ENCODE measurements around the gene IRAK3.

Gene IRAK3

DNA sequence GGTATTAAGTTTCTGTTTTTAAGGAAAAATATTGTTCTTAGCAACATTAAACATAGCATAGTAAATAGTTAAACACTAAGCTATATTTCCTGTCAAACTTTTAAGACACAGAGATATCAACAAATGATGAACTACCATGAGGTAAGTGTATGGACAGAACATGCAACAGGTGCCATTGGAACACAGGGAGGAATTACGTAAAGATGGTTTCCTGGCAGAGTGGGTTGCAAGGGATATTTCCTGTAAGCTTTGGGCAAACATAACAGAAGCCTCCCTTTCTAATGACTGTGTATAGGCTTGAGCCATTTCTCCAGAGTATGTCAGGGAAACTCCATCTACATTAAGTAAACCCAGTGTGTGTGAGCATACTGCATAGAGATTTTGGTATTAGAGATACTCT is 81.6 kb downstream of the IRAK3 start:
- TF ChIP-seq, protein P1, sequence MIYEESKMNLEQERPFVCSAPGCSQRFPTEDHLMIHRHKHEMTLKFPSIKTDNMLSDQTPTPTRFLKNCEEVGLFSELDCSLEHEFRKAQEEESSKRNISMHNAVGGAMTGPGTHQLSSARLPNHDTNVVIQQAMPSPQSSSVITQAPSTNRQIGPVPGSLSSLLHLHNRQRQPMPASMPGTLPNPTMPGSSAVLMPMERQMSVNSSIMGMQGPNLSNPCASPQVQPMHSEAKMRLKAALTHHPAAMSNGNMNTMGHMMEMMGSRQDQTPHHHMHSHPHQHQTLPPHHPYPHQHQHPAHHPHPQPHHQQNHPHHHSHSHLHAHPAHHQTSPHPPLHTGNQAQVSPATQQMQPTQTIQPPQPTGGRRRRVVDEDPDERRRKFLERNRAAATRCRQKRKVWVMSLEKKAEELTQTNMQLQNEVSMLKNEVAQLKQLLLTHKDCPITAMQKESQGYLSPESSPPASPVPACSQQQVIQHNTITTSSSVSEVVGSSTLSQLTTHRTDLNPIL (CRISPR knock-in tag; IDR thresholded peaks at IDR 0.05; ENCODE audit: low read depth), result no peak
- no peak for TF ChIP-seq TCF4 (CRISPR knock-in tag; IDR thresholded peaks at IDR 0.05; ENCODE audit: borderline replicate concordance)
- TF ChIP-seq ISL1 (CRISPR knock-in tag; IDR thresholded peaks at IDR 0.05), result no peak
- TF ChIP-seq OSR1 (CRISPR knock-in tag; IDR thresholded peaks at IDR 0.05), result no peak
- TF ChIP-seq TOX (CRISPR knock-in tag; IDR thresholded peaks at IDR 0.05; ENCODE audit: borderline replicate concordance), result no peak
- no peak for TF ChIP-seq ZFP30 (CRISPR knock-in tag; IDR thresholded peaks at IDR 0.05)
- no peak for TF ChIP-seq RARB (CRISPR knock-in tag; IDR thresholded peaks at IDR 0.05)
- TF ChIP-seq ZNF8 (CRISPR knock-in tag; IDR thresholded peaks at IDR 0.05), result no peak
- TF ChIP-seq SNAI2 (CRISPR knock-in tag; IDR thresholded peaks at IDR 0.05), result no peak
- TF ChIP-seq GLIS3 (CRISPR knock-in tag; IDR thresholded peaks at IDR 0.05), result no peak
- ATAC-seq, result no peak

DNA sequence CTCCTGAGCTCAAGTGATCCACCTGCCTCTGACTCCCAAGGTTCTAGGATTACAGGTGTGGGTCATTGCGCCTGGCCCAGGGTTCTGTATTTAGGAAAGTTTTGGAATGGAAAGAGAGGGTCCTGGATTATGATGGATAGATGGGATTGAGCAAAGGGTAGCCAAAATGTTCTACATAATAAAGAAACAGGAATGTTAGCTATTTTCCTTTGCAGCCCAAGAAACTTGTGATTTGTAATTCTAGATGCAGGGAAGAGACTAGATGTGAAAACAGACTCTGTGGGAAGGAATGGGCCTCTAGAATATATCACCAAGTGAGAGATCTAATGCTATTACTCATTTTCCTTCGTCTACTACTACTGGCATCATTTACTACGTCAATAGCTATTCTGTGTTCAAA is 83.6 kb downstream of the IRAK3 start:
- no peak for ATAC-seq
- TF ChIP-seq BACH2 (CRISPR knock-in tag; IDR thresholded peaks at IDR 0.05; ENCODE audit: borderline replicate concordance), result no peak
- TF ChIP-seq ARNTL (CRISPR knock-in tag; IDR thresholded peaks at IDR 0.05; ENCODE audit: borderline replicate concordance, low read depth), result no peak
- TF ChIP-seq, protein P2, sequence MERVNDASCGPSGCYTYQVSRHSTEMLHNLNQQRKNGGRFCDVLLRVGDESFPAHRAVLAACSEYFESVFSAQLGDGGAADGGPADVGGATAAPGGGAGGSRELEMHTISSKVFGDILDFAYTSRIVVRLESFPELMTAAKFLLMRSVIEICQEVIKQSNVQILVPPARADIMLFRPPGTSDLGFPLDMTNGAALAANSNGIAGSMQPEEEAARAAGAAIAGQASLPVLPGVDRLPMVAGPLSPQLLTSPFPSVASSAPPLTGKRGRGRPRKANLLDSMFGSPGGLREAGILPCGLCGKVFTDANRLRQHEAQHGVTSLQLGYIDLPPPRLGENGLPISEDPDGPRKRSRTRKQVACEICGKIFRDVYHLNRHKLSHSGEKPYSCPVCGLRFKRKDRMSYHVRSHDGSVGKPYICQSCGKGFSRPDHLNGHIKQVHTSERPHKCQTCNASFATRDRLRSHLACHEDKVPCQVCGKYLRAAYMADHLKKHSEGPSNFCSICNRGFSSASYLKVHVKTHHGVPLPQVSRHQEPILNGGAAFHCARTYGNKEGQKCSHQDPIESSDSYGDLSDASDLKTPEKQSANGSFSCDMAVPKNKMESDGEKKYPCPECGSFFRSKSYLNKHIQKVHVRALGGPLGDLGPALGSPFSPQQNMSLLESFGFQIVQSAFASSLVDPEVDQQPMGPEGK (CRISPR knock-in tag; IDR thresholded peaks at IDR 0.05; ENCODE audit: borderline replicate concordance), result no peak
- no peak for TF ChIP-seq TOX (CRISPR knock-in tag; IDR thresholded peaks at IDR 0.05; ENCODE audit: borderline replicate concordance)
- no peak for TF ChIP-seq RARB (CRISPR knock-in tag; IDR thresholded peaks at IDR 0.05)
- TF ChIP-seq ZC3H10 (CRISPR knock-in tag; IDR thresholded peaks at IDR 0.05), result no peak
- no peak for TF ChIP-seq ZNF70 (CRISPR knock-in tag; IDR thresholded peaks at IDR 0.05)
- TF ChIP-seq ZFP3 (CRISPR knock-in tag; IDR thresholded peaks at IDR 0.05), result no peak
- TF ChIP-seq, protein P3, sequence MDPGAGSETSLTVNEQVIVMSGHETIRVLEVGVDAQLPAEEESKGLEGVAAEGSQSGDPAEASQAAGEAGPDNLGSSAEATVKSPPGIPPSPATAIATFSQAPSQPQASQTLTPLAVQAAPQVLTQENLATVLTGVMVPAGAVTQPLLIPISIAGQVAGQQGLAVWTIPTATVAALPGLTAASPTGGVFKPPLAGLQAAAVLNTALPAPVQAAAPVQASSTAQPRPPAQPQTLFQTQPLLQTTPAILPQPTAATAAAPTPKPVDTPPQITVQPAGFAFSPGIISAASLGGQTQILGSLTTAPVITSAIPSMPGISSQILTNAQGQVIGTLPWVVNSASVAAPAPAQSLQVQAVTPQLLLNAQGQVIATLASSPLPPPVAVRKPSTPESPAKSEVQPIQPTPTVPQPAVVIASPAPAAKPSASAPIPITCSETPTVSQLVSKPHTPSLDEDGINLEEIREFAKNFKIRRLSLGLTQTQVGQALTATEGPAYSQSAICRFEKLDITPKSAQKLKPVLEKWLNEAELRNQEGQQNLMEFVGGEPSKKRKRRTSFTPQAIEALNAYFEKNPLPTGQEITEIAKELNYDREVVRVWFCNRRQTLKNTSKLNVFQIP (CRISPR knock-in tag; IDR thresholded peaks at IDR 0.05; ENCODE audit: borderline replicate concordance, low read depth), result no peak
- no peak for TF ChIP-seq ZNF565 (CRISPR knock-in tag; conservative IDR thresholded peaks at IDR 0.05; ENCODE audit: low read depth)
- TF ChIP-seq, protein P1 (CRISPR knock-in tag; IDR thresholded peaks at IDR 0.05; ENCODE audit: low read depth), result no peak
- TF ChIP-seq PPARA (CRISPR knock-in tag; IDR thresholded peaks at IDR 0.05; ENCODE audit: borderline replicate concordance), result no peak
- TF ChIP-seq ISL1 (CRISPR knock-in tag; IDR thresholded peaks at IDR 0.05), result no peak
- no peak for TF ChIP-seq ESRRG (CRISPR knock-in tag; IDR thresholded peaks at IDR 0.05)
- no peak for TF ChIP-seq CSDC2 (CRISPR knock-in tag; IDR thresholded peaks at IDR 0.05)

DNA sequence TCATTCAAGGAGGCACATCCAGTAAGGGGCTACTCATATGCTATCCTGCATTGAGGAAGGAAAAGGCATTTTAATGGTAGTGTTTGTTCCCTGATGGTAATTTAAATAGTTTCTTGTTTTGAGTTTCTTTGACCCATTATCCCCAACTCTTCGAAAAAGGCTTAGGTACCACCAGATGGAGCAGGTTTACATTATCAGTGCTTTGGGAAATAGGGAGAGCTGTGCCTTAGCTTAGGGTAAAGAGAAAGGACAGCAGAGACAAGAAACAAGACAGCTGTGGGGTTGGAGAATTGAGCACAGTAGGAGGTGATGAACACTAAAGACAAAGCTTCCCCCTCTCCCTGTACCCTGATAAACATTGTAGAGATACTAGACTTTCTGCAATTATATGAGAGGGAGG is 84.1 kb downstream of the IRAK3 start:
- no peak for TF ChIP-seq TOX (CRISPR knock-in tag; IDR thresholded peaks at IDR 0.05; ENCODE audit: borderline replicate concordance)
- TF ChIP-seq PPARA (CRISPR knock-in tag; IDR thresholded peaks at IDR 0.05; ENCODE audit: borderline replicate concordance), result no peak
- no peak for TF ChIP-seq CSDC2 (CRISPR knock-in tag; IDR thresholded peaks at IDR 0.05)
- TF ChIP-seq, protein P1 (CRISPR knock-in tag; IDR thresholded peaks at IDR 0.05; ENCODE audit: low read depth), result no peak
- no peak for TF ChIP-seq OSR1 (CRISPR knock-in tag; IDR thresholded peaks at IDR 0.05)
- no peak for TF ChIP-seq ISL1 (CRISPR knock-in tag; IDR thresholded peaks at IDR 0.05)
- no peak for TF ChIP-seq ZC3H10 (CRISPR knock-in tag; IDR thresholded peaks at IDR 0.05)
- no peak for TF ChIP-seq ZNF565 (CRISPR knock-in tag; conservative IDR thresholded peaks at IDR 0.05; ENCODE audit: low read depth)
- TF ChIP-seq, protein P4, sequence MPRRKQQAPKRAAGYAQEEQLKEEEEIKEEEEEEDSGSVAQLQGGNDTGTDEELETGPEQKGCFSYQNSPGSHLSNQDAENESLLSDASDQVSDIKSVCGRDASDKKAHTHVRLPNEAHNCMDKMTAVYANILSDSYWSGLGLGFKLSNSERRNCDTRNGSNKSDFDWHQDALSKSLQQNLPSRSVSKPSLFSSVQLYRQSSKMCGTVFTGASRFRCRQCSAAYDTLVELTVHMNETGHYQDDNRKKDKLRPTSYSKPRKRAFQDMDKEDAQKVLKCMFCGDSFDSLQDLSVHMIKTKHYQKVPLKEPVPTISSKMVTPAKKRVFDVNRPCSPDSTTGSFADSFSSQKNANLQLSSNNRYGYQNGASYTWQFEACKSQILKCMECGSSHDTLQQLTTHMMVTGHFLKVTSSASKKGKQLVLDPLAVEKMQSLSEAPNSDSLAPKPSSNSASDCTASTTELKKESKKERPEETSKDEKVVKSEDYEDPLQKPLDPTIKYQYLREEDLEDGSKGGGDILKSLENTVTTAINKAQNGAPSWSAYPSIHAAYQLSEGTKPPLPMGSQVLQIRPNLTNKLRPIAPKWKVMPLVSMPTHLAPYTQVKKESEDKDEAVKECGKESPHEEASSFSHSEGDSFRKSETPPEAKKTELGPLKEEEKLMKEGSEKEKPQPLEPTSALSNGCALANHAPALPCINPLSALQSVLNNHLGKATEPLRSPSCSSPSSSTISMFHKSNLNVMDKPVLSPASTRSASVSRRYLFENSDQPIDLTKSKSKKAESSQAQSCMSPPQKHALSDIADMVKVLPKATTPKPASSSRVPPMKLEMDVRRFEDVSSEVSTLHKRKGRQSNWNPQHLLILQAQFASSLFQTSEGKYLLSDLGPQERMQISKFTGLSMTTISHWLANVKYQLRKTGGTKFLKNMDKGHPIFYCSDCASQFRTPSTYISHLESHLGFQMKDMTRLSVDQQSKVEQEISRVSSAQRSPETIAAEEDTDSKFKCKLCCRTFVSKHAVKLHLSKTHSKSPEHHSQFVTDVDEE (CRISPR knock-in tag; IDR thresholded peaks at IDR 0.05), result no peak
- TF ChIP-seq ESRRG (CRISPR knock-in tag; IDR thresholded peaks at IDR 0.05), result no peak
- TF ChIP-seq ZNF8 (CRISPR knock-in tag; IDR thresholded peaks at IDR 0.05), result no peak
- TF ChIP-seq, protein P3 (CRISPR knock-in tag; IDR thresholded peaks at IDR 0.05; ENCODE audit: borderline replicate concordance, low read depth), result no peak
- TF ChIP-seq ARNTL (CRISPR knock-in tag; IDR thresholded peaks at IDR 0.05; ENCODE audit: borderline replicate concordance, low read depth), result no peak
- no peak for TF ChIP-seq TCF4 (CRISPR knock-in tag; IDR thresholded peaks at IDR 0.05; ENCODE audit: borderline replicate concordance)
- ATAC-seq, result no peak
